ENCODE measurements around the gene ARID5B.

DNA sequence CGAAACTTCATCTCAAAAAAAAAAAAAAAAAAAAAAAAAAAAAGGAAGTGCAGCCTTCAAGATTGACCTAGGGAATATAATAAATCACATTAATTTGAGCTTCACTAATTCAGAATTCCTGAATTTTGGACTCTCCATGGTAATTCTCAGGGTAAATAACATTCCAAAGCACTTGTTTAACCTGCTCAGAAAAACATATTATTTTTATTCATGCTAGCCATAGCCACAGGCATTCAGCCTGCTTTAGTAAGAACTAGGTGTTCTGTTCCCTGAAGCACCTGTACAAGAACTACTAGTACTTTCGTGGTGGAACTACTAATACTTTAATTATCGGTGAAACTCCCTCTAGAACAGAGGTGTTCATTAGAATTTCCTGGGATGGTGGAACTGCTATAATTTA, 197.8 kb downstream of the ARID5B start:
- no peak for TF ChIP-seq ZNF274 (IDR thresholded peaks at IDR 0.05; ENCODE audit: low read depth, low read length)
- no peak for TF ChIP-seq YY1 (IDR thresholded peaks at IDR 0.05; ENCODE audit: insufficient read depth, insufficient read length)
- TF ChIP-seq SUZ12 (IDR thresholded peaks at IDR 0.05; ENCODE audit: extremely low read depth, insufficient read depth, insufficient read length): no peak

All from NT2/D1 (cell line).